Lower leg skin (tissue), 4 donors: ENCODE results near the gene CRMP1. TPM values are rescaled to one million over a fixed set of nuclear protein-coding genes. Genes with fewer than 3 reads are reported as not detected.

ENCODE experiments used
- DNase-seq, 2 donors: peaks; one replicate each; pipeline ENCODE4 v3.0.0-alpha.2; 2019; ENCODE audit warnings: low spot score in 2 of 2
- H3K4me3 ChIP-seq: fragments of 200-600 bp; sonication (generic); 2 replicates; pipeline ENCODE4 v1.5.1; 2017; ENCODE audit warnings: mild to moderate bottlenecking, low read depth; ENCODE audit not compliant: poor library complexity, severe bottlenecking
- CTCF ChIP-seq, 3 donors: fragments of 450-650 bp; IDR thresholded peaks; one replicate each; pipeline ENCODE4 v1.5.1; 2016; ENCODE audit warnings: antibody characterized with exemption in 3 of 3, mild to moderate bottlenecking in 3 of 3, moderate library complexity in 2 of 3
- POLR2A ChIP-seq, 2 donors: fragments of 450-650 bp; IDR thresholded peaks; one replicate each; pipeline ENCODE4 v1.6.1; 2016 to 2017; ENCODE audit warnings: antibody characterized with exemption in 2 of 2, mild to moderate bottlenecking in 1 of 2, moderate library complexity in 1 of 2
- WGBS, 2 donors: methylation state at CpG; one replicate each; pipeline ENCODE4 v1.1.5; 2018; 5-methylcytosine and 5-hydroxymethylcytosine counted together
- intact Hi-C: fragments of 100-400 bp; cut with DNase I; formaldehyde crosslinking; loops from one replicate; pipeline ENCODE4 v1.15.0; 2023; ENCODE audit warnings: low total_unique reads
- total RNA-seq, 4 donors: library from RNA; depleted of rRNA; stranded (reverse); fragments of >200 nt; gene quantifications; one replicate each; pipeline ENCODE4 v1.1.0, GENCODE V29; 2016

The CRMP1 gene
- total RNA-seq, 4 donors from 2014 or later, result 0.17 to 1.2 (median 0.17) TPM; not detected in 1

GRCh38 chr4:5906191-5906590 lies 13.3 kb upstream of the CRMP1 start:
- no peak for TF ChIP-seq POLR2A (IDR thresholded peaks at IDR 0.05)
- no peak for TF ChIP-seq CTCF (IDR thresholded peaks at IDR 0.05)
- intact Hi-C loops, result no loop called here
- no peak overlapping the region for H3K4me3 ChIP-seq
- 22 to 23% methylated on average over 5 of the region's 5 CpGs for WGBS, 2 donors
- no peak for DNase-seq

DNA sequence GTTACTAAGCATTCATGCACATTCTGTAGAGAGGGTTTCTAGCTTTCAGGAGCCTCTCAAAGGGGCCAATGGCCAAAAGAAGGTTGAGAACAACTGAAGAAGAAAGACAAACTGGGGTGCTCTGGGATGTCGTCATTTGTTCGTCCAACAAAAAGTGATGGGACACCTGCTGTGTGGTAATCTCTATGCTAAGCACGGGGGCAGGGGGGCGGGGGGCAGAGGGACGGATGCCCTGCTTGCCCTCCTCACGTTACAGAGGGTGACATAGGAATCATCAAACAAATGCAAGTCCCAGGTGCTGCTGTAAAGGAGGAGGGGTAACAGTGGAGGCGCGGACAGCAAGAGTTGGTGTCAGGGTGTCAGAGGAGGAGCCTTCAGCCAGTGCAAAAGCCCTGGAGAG lies 12.8 kb upstream of the CRMP1 start:
- WGBS, 2 donors, result 9 to 12% methylated on average over 8 of the region's 8 CpGs
- H3K4me3 ChIP-seq, result no peak overlapping the region
- TF ChIP-seq CTCF (IDR thresholded peaks at IDR 0.05) (no peak), POLR2A (IDR thresholded peaks at IDR 0.05) (no peak)
- intact Hi-C loops, result no loop called here
- DNase-seq, result no peak

DNA sequence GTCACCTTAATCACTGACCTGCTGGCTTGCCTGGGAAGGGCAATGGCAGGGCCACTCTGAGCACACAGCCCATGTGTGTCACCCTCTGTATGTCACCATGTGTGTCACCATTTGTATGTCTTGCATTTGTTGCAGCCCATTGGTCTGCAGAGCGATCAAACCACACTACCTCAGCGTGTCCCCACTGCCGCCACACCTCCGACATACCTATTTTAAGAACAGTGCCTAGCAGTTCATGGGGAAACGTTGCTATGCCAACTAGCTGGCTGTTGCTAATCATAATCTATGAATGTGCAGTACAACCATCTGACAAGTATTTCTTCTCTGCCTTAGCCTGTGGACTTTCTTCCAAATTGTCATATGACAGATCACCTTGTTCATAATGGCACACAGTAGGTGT lies 8.0 kb upstream of the CRMP1 start:
- intact Hi-C loops, result no loop called here
- WGBS, 2 donors, result 67 to 79% methylated on average over 5 of the region's 5 CpGs
- no peak for TF ChIP-seq CTCF (IDR thresholded peaks at IDR 0.05)
- no peak for TF ChIP-seq POLR2A (IDR thresholded peaks at IDR 0.05)
- DNase-seq, result peak in 1 of 2 donors; percentile 37
- no peak overlapping the region for H3K4me3 ChIP-seq

GRCh38 chr4:5899881-5900280 lies 7.0 kb upstream of the CRMP1 start:
- no peak for DNase-seq
- no peak for TF ChIP-seq CTCF (IDR thresholded peaks at IDR 0.05)
- TF ChIP-seq POLR2A (IDR thresholded peaks at IDR 0.05), result no peak
- intact Hi-C loops, result no loop called here
- 60 to 65% methylated on average over 5 of the region's 5 CpGs for WGBS, 2 donors
- no peak overlapping the region for H3K4me3 ChIP-seq

DNA sequence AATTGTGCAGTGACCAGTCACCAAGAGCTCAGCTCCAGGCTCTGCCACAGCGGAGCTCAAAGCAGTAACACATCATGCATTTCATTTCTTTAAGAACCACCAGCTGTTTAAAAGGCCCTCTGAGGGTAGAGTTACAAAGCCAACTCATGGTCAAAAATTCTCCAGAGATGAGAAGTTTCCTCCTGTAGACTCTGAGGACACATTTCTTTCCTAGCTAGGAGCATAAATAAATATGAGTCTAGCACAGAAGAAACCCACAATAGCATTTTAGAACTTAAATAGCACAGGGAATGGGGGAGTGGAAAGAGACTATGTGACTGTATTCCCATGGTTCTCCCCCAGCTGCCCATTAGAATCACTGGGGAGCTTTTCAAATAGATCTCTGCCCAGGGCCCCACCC lies 6.5 kb upstream of the CRMP1 start:
- no peak for DNase-seq
- TF ChIP-seq CTCF (IDR thresholded peaks at IDR 0.05) (no peak), POLR2A (IDR thresholded peaks at IDR 0.05) (no peak)
- no peak overlapping the region for H3K4me3 ChIP-seq
- intact Hi-C loops, result no loop called here
- 88 to 96% methylated on average over 1 of the region's 1 CpG for WGBS, 2 donors

DNA sequence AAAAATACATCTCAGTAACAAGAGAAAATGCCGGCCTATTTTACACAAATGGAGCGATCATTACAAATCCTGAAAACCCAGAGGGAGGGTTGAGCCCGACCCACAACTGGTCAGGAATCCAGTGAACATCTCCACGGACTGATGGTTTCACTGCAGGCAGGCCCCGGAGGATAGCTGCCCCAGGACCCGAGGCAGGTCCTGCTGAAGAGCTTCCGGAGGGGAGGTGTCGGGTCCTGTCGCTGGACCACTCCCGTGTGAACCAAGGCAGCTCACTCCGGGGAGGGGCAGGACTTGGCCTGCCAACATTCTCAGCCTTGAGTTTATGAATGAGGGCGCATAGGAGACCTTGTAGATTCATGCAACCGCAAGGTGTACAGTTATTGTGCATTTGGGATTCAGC lies 4.8 kb upstream of the CRMP1 start:
- no peak for TF ChIP-seq POLR2A (IDR thresholded peaks at IDR 0.05)
- TF ChIP-seq CTCF (IDR thresholded peaks at IDR 0.05), result no peak
- H3K4me3 ChIP-seq, result no peak overlapping the region
- DNase-seq, result peak in 1 of 2 donors; percentile 43
- intact Hi-C loops, result no loop called here
- WGBS, 2 donors, result 82 to 87% methylated on average over 13 of the region's 13 CpGs
